GM20000 (cell line): Measurements from ENCODE around the gene ZNF302.

Source experiments
- DNase-seq: peaks from one replicate; pipeline ENCODE4 v3.0.0; 2012; ENCODE audit warnings: low spot score
- CTCF ChIP-seq: IDR thresholded peaks from 2 replicates; pipeline ENCODE4 v1.5.1; 2012; ENCODE audit warnings: mild to moderate bottlenecking, control low read depth; ENCODE audit errors: extremely low read depth, missing control alignments

ZNF302 gene

GRCh38 chr19:34732612-34733211 is 55.2 kb downstream of the ZNF302 start:
- TF ChIP-seq CTCF: no peak
- DNase-seq: no peak

GRCh38 chr19:34733266-34733745 is 55.8 kb downstream of the ZNF302 start:
- DNase-seq: no peak
- TF ChIP-seq CTCF: no peak

- DNase-seq: peak; percentile 85
These were observed 56.5 kb downstream of the ZNF302 start, which contains the start of gene ZNF181 for GRCh38 chr19:34733746-34734536. Gene ZNF181 (plus strand): TSS chr19:34734243. CDS start chr19:34735038, 795 bp downstream.

GRCh38 chr19:34734537-34735103 is 57.1 kb downstream of the ZNF302 start:
- no peak for DNase-seq
- no peak for TF ChIP-seq CTCF

More at GRCh38 chr19:34733746-34734536, 56.5 kb downstream of the ZNF302 start, which contains the start of gene ZNF181:
- TF ChIP-seq CTCF: no peak
